ENCODE results near the gene STAC2.
"Not testable (repeated sequence)": the region's sequence is repeated elsewhere in the genome, so short reads cannot be mapped to it uniquely, and the experiment has no call there.

STAC2 gene

DNA sequence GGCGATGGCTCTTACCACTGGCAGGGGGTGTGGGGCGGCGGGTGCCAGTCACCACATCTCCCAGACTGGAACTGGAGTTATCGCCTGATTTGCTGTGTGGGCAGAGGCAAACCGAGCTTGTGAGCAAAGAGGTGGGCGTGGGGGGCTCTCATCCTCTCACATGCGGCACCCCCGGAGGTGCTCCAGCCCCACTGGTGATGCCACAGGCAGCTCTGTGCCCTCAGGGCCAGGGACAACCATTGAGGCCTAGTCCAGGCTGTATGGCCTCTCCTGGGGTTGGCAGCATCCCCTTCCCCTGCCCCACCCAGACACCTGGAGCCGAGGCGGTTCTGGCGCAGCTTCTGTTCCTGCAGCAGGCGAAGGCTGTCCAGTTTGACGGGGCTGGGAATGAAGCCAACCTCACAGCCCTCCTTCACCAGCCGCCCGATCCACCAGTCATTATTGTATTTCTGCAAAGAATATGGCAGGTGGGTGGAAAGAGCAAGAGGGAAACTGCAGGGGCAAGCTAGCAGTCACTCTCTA lies 39.2 kb downstream of the STAC2 start:
- DNase-seq, result peak; percentile 32

DNA sequence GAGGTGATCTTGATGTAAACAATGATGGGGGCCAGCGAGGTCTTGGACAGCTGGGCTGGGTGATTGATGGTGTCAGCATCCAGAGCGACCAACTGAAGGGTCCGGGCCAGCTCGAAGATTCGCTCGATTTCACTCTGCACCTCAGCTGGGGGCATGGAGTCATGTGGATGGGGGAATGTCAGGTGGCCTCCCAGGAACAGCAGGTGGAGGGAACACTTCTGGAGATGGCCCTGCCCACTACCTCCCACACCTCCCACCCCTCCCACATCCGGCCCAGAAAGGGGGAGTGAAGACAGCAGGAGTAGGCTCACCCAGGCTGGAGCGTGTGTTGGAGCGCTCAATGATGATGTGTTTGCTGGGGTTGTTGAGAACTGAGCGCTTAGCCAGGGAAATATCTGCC lies 42.0 kb downstream of the STAC2 start:
- no peak for DNase-seq

DNA sequence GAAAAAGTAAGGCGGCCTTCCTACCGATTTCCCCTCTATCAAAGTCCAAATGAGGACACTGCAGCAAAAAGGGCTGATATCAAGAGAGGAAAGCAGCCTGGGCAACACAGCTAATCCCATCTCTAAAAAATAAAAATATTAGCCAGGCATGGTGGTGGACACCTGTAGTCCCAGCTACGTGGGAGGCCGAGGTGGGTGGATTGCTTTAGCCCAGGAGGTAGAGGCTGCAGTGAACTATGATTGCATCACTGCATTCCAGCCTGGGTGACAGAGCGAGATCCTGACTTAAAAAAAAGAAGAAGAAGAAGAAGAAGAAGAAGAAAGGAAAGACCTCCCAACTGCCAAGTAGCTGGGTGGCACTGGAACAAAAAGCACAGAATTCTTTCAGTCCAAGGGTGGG lies 42.7 kb downstream of the STAC2 start:
- DNase-seq, result no peak

DNA sequence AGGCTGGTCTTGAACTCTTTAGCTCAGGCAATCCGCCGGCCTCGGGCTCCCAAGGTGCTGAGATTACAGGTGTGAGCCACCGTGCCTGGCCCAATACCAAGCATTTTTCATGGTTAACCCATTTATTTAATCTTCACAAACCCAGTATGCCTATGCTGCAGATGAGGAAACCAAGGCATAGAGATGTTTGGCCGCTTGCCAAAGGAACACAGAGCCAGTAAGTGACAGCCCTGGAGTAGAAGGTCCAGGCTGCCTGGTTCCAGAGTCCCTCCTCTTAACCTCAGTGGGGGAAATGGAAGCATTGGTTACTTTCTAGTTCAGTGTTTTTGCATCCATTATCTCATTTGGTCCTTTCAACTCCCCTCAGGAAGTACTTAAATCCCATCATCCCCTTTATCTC lies 44.4 kb downstream of the STAC2 start:
- no peak for DNase-seq

DNA sequence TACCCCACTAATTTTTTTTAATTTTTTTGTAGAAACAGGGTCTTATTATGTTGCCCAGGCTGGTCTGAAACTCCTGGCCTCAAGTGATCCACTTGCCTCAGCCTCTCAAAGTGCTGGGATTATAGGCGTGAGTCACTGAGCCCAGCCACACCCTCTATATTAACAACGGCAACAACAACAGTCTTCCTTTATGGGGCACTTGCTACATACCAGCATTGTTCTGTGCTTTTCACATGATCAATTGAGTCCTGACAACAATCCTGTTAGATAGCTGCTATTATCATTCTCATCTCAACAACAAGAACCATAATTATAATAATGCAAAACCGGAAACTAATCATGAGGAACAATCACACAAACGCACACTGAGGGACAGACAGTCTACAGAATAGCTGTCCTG lies 47.2 kb downstream of the STAC2 start:
- DNase-seq, result no peak

DNA sequence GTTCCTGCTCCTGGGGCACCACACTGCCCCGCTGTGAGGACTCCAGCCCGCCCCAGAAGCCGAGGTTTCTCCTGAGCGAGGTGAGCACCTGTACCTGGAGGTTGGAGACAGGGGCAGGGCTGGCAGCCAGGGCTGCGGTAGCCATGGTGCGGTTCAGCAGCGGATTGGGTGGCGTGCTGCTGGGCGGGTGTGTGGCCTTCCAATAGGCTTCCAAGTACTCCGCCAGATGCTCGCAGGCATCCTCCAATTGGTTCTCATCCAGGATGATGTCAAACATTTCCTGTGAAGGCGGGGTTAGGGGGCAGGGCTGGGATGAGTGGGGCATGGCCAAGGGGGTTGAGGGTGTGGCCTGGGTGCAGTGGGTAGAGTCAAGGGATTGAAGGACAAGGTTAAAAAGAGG lies 48.5 kb downstream of the STAC2 start:
- DNase-seq, result peak; percentile 64

DNA sequence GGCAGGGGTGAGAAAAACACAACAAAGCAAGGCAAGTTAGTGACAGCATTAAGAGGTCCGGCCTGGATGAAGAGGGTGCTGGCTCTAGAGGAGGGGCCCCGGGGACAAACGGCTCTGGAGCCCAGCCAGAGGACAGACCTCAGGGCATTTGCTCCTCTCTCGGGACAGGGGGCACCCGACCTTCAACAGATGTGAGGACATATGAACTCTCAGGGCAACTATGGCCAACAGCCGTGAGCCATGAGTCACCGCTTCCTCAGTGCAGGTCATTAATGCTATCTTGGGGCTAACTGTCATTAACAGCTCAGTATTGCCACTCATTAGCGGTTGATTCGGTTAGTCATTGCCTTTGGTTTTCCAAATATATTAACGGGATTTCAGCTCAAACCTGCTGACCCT lies 50.1 kb downstream of the STAC2 start:
- DNase-seq, result no peak

DNA sequence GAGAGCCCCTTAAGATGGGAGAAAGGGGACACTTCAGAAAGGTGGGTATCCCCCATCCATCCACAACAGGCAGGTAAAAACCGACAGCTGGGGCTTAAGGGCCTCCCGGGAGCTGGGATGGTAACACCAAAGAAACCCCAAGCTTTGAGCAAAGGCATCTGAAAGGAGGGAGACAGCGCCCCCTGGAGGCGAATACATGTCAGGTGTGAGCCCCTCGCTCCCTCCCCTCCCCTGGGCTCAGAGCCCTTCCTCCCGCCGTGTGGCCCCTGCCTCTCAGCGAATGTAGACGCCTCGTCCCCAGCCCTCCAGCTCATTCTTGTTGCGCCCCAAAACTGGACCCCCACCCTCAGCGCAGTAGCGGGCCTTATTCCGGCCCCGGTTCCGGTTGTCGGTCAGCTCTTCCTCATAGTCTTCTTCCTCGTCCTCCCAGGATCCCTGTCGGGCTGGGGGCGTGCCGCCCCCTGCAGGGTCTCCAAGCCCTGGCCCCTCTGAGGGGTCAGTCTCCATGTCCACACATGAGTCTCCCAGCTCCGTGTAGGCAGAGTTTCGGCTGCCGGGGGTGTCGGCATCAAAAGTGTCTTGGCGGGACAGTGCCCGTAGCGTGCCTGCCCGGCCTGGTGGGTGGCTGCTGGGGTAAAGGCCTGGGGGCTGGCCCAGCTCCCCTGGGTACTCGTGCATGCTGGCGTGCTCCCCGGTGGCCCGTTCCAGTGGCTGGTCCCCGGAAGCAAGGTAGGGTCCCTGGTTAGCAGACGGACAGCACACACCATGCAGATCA lies 50.6 kb downstream of the STAC2 start:
- peak; percentile 86 for DNase-seq

DNA sequence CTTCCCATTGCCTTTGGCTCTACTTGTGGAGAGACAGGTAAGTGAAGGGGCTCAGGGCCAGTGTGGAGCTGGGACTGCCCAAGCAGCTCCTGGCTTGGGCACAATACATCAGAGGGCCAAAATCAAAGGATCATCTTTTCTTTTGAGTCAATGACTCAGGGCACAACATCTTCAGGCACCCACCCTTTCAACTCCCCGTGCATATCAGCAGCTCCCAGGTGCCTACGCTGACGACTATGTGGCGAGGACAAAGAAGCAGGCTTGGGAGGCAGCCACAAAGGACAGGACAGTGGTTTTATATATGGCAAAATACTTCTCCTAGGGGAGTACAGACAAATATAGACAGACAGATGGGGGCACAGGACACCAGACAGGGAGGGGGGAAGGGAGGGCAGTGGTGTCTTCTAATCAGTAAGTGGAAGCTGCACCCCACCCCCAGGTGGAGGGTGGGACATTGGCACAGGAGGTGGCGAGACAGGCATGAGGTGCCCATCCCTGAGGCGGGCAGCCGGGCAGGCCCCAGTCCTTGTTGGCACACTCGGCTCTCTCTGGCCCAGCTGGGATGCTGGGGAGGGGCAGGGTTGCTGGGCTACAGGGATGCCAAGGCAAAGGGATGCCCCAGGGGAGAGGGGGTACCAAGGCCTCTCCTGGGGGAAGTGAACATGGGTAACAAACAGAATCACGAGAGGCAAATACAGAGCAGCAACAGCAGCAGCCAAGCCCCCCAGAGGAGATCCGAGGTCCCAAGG lies 52.0 kb downstream of the STAC2 start:
- no peak for DNase-seq

DNA sequence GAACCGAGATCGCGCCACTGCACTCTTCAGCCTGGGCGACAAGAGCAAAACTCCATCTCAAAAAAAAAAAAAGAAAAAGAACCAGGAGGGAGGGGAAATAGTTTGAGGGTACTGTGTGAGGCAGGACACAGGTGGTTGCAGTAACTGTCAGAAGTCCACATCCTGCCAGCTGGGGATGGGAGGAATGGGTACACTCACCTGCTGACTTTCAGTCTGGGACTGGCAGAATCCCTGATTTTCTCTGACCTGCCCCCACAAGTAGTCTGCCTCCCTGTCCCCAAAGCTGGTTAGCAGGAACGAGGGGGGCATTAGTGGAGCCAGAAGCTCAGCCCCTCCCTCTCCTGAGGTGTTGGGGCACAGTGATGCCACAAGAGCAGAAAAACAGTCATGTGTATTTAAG lies 52.7 kb downstream of the STAC2 start:
- no peak for DNase-seq

DNA sequence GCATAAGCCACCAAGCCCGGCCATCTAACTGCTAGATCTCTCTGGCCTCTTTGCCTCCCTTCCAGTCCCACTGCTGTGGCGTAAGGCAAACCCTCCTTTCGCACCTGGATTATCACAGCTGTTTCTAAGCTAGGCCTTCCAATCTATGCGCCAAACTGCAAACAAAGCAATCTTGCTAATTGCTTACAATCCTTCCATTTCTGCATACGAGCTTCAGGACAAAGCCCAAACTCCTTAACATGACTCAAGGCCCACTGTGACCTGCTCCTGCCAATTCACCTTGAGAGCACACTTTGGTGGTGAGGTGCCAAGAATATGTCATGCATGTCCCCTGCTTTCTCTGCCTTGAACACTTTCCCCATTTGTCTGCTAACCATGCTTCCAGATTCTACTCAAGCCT lies 53.8 kb downstream of the STAC2 start:
- DNase-seq, result no peak

DNA sequence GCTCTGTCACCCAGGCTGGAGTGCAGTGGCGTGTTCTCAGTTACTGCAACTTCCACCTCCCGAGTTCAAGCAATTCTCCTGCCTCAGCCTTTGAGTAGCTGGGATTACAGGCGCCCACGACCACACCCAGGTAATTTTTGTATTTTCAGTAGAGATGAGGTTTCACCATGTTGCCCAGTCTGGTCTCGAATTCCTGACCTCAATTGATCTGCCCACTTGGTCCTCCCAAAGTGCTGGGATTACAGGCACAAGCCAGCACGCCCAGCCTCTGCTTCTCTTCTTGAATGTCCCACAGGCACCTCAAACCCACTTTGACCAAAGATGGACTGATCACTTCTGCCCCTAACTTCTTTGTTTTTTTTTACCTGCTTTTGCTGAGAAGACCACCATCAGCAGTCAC lies 55.2 kb downstream of the STAC2 start:
- DNase-seq, result no peak

DNA sequence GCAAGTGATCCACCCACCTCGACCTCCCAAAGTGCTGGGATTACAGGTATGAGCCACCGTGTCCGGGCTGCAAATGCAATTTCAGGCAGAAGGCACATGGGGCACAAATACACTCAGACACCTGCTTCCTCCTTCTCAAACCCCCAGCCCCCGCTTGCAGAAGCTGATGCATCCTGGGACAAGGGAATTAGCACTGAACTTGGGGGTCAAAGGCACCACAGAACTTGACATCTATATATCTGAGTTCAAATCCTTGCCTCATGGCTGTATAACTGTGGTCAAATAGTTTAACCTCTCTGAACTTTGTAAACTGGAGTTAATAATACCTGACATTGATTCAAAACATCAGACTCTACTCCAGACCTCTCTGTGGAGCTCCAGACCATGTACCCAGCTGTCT lies 55.6 kb downstream of the STAC2 start:
- no peak for DNase-seq

DNA sequence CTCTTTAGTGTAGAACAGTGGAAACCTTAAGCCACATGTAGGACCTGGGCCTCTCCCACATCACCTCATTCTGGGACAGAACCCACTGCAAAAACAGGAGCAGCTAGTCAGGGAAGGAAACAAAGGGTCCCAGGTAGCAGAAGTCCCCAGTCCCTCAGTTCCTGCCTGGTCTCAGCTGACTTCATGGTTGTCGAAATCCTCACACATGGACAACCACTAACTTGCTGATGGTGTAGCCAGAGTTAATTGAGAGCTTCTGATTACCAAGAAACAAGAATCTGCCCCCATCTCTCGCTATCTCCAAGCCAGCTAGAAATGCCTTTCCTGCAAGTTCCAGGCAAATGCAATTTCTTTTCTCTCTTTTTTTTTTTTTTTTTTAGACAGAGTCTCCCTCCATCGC lies 56.2 kb downstream of the STAC2 start:
- DNase-seq, result no peak

DNA sequence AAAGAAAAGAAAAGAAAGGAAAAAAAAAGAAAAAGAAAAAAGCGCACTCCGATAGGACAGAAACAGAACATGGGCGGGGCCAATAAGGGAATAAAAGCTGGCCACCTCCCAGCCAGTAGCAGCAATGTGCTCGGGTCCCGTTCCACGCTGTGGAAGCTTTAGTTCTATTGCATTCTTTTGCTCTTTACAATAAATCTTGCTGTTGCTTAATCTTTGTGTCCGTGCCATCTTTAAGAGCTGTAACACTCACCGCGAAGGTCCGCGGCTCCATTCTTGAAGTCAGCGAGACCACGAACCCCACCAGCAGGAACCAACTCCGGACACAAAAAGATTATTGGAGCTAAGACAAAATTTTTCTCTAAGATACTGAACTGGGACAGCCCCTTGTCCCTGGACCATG lies 56.6 kb downstream of the STAC2 start:
- DNase-seq, result no peak

DNA sequence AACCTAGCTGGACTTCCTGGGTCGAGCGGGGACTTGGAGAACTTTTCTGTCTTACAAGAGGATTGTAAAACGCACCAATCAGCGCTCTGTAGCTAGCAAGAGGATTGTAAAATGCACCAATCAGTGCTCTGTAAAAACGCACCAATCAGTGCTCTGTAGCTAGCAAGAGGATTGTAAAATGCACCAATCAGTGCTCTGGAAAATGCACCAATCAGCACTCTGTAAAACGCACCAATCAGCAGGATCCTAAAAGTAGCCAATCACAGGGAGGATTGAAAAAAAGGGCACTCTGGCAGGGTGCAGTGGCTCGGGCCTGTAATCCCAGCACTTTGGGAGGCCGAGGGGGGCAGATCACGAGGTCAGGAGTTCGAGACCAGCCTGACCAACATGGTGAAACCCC lies 57.2 kb downstream of the STAC2 start:
- DNase-seq, result not testable (repeated sequence)

DNA sequence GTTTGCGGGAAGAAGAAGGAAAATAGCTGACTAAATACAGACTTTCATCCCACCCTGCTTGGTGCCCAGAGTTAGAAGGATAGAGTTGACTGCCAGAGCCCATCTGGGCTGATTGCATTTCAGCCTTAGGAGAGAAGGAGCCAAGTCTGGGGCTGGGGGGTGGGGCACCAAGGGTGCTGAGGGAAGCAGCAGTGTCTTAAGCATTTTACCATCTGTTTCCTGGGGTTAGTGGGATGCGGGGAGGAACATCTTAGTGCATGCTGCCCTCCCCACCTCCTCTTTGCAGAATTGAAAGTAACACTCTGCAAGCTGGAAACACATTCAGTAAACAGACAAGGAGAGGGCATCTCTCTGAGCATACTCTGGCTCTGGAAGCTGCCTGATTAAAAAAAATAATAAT lies 58.3 kb downstream of the STAC2 start:
- DNase-seq, result peak; percentile 60

DNA sequence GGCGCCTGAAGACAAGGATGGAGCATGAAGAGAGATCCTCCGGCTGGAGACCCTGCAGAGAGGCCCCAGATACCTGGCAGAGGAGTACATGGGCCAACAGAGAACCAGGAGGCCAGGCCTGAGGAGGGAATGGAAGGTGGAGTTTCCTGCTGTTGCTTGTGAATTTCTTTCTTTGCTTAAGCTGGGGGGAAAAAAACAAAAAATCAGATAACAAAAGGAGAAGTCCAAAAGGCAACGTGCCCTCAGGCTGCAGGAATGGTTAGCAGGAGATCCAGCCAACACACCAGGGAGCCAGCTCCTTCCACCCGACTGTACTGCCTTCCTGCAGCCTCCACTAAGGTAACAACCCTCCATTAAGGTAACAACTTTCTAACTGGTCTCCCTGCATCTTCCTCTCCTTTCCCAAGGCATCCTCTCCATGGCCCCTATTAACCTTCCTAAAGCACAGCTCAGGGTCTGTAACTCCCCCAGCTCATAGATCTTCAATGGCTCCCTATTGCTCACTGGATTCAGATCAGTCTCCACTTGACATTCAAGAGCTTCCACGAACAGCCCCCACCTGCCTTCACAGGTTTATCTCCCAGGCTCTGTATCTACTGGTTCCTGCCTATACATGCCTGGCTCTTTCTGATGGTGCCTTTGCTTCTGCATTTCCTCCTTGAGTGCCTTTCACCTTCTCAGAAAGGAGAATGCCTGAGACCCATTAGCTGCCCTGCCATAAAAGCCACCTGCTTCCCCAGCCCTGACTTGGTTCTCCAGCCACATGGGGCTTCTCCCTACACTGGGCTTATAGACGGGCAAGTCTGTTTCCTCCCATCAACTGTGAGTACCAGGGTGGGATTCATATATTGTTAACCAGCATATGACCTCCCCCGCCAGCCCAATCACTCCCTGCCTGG lies 59.1 kb downstream of the STAC2 start:
- peak; percentile 77 for DNase-seq

DNA sequence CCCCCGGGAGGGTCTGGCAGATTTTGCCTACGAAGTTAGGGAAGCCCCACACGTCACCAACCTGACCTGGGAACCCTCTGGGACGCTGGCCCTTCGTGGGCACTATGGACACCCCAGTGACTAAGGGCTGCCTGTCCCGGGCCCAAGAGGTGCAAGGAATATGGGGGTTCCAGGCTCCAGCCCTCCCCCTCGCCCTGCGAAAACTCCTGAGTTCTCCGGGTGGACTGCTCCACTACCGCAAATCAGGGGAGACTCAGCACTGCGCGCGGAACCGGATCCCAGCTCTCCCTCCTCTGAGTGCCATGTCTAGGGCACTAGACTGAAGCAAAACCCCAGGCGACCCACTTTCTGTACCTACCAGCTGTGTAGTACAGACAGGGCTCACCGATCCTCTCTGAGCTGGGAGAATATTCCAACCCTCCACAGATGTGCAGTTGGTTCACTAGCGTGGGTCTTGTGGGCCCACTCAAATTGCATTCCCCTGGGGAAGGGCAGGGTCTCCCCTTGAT lies 59.9 kb downstream of the STAC2 start, which contains the start of gene ARL5C:
Gene ARL5C, minus strand, starts transcription at position 321 of the 509 bp plus-strand sequence. CDS start 401 bp downstream, outside the sequence.
- no peak for DNase-seq

DNA sequence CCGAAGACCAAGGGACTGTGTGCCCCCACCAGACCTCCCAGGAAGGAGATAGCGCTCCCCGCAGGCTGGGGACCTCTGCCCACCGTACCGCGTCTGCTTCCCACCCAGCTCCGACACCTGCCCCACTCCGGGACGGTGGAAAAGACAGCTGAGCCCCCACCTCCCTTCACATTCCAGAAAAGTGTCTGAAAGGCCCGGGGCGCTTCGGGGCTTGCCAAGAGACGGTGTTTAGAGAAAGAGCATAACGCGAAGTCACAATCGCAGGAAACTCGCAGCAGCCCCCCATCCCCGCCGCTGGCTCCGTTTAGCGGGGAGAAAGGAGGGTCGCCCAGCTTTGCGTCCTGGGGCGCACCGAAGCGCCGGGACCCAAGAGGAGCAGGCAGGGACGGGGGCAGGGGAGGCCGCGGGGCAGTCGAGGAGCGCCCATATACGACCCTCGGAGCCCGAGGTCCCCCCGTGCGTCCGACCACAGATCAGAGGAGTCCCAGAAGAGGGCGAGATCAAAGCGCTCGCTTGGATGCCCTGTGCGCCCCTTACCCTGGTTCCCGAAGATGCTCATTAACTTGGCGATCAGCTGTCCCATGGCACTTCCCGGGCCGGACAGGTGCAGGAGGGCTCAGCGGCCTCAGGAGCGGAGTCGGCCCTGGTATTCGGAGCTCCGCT lies 60.4 kb downstream of the STAC2 start:
- no peak for DNase-seq

DNA sequence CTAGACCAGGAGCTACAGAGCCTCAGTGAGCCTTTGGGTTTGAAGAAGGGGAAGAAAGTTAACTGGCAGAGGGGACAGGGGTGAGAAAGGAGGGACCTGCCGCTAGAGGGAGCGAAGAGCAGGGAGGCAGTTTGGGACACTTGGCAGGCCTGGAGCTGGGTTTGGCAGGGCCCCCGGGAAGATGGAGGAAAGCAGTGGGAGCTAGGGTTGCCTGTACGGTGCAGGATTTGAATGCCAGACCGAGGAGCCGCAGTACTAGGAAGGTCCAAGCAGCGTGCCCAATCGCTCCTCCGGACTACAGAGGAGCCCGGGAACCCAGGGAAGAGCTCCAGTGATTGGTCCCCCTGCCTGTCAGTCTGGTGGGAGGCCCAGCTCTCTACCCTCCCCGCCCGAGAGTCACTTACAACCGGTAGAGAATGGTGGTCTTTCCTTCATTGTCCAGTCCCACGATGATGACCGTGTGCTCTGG lies 61.0 kb downstream of the STAC2 start:
- DNase-seq, result peak; percentile 79

DNA sequence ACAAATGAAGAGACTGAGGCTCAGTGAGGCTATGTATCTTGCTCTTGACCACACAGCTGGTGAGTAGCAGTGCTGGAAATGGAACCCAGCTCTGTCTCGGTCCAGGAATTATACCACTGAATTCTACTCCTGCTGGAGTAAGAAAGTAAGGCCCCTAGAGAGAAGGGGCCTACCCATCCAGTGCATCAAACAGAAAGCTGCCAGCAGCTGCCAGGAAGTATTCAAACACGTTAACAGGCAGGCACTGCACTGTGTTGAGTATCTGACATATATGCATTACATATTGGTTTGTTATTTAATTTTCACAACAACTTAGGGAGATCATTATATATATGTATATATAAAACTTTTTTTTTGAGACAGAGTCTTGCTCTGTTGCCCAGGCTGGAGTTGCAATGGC lies 63.8 kb downstream of the STAC2 start:
- DNase-seq, result no peak
